Measurements from ENCODE around the gene ARHGAP1.

The ARHGAP1 gene

DNA sequence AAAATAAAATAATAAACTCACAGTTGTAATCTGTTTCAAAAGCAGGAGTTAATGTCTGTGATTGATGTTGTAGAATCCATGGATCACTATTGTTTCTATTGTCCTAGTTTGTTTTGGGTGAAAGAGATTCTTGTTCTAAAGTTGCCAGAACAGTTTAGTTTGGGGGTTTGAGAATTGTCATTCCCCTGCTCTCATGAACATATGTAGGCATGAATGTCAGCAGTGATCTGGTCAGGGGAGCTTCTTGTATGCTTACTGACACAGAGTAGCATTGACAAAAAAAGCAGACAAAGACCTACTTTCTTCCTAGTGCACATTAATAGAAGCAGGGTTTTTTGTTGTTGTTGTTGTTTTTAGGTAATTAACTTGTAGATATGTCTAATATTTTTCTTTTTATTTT lies 38.6 kb downstream of the ARHGAP1 start:
- DNase-seq (ENCODE audit: low read depth in 1 of 2, low spot score in 1 of 2): no peak
- Histone ChIP-seq H3K4me3 (replicated peaks; ENCODE audit: insufficient read depth, low read length) (no peak overlapping the region), H3K27ac (replicated peaks) (peak overlapping the region; percentile 33), H3K27me3 (ENCODE audit: insufficient read depth, poor library complexity, severe bottlenecking) (no peaks in the 10 kb centered on the region)
- TF ChIP-seq POLR2AphosphoS5 (IDR thresholded peaks at IDR 0.05; ENCODE audit: low read depth) (no peak), CTCF (IDR thresholded peaks at IDR 0.05; ENCODE audit: insufficient read depth, low read length) (no peak), REST (IDR thresholded peaks at IDR 0.05; ENCODE audit: insufficient replicate concordance, low read depth) (no peak), GABPA (IDR thresholded peaks at IDR 0.05; ENCODE audit: low read depth) (no peak), SPI1 (IDR thresholded peaks at IDR 0.05; ENCODE audit: borderline replicate concordance, low read depth) (no peak)

GRCh38 chr11:46659908-46660307 lies 40.5 kb downstream of the ARHGAP1 start:
- Histone ChIP-seq H3K27me3 (ENCODE audit: insufficient read depth, poor library complexity, severe bottlenecking) (no peaks in the 10 kb centered on the region), H3K27ac (replicated peaks) (peak overlapping the region; percentile 92), H3K4me3 (replicated peaks; ENCODE audit: insufficient read depth, low read length) (no peak overlapping the region)
- TF ChIP-seq POLR2AphosphoS5 (IDR thresholded peaks at IDR 0.05; ENCODE audit: low read depth): peak; percentile 97
- no peak for TF ChIP-seq CTCF (IDR thresholded peaks at IDR 0.05; ENCODE audit: insufficient read depth, low read length)
- DNase-seq (ENCODE audit: low read depth in 1 of 2, low spot score in 1 of 2): peak; percentile 80 to 97

GRCh38 chr11:46658259-46658658 lies 42.2 kb downstream of the ARHGAP1 start:
- no peak overlapping the region for H3K4me3 ChIP-seq (replicated peaks; ENCODE audit: insufficient read depth, low read length)
- peak in 1 of 2 experiments; percentile 42 for DNase-seq (ENCODE audit: low read depth in 1 of 2, low spot score in 1 of 2)
- TF ChIP-seq CTCF (IDR thresholded peaks at IDR 0.05; ENCODE audit: insufficient read depth, low read length): no peak
- no peak for TF ChIP-seq SPI1 (IDR thresholded peaks at IDR 0.05; ENCODE audit: borderline replicate concordance, low read depth)
- no peak for TF ChIP-seq POLR2AphosphoS5 (IDR thresholded peaks at IDR 0.05; ENCODE audit: low read depth)
- no peak for TF ChIP-seq GABPA (IDR thresholded peaks at IDR 0.05; ENCODE audit: low read depth)
- TF ChIP-seq REST (IDR thresholded peaks at IDR 0.05; ENCODE audit: insufficient replicate concordance, low read depth): no peak
- H3K27ac ChIP-seq (replicated peaks): peak overlapping the region; percentile 92
- no peaks in the 10 kb centered on the region for H3K27me3 ChIP-seq (ENCODE audit: insufficient read depth, poor library complexity, severe bottlenecking)

GRCh38 chr11:46657186-46657585 lies 43.2 kb downstream of the ARHGAP1 start:
- Histone ChIP-seq H3K27ac (replicated peaks) (peak overlapping the region; percentile 37; the same call in 1 of the 2 replicates), H3K4me3 (replicated peaks; ENCODE audit: insufficient read depth, low read length) (no peak overlapping the region)
- TF ChIP-seq REST (IDR thresholded peaks at IDR 0.05; ENCODE audit: insufficient replicate concordance, low read depth) (no peak), GABPA (IDR thresholded peaks at IDR 0.05; ENCODE audit: low read depth) (no peak), POLR2AphosphoS5 (IDR thresholded peaks at IDR 0.05; ENCODE audit: low read depth) (no peak), CTCF (IDR thresholded peaks at IDR 0.05; ENCODE audit: insufficient read depth, low read length) (no peak), SPI1 (IDR thresholded peaks at IDR 0.05; ENCODE audit: borderline replicate concordance, low read depth) (no peak)

More at GRCh38 chr11:46657186-46657585, 43.2 kb downstream of the ARHGAP1 start:
- no peaks in the 10 kb centered on the region for H3K27me3 ChIP-seq (ENCODE audit: insufficient read depth, poor library complexity, severe bottlenecking)
- DNase-seq (ENCODE audit: low read depth in 1 of 2, low spot score in 1 of 2): no peak
